Measurements from ENCODE around the gene LRATD1. TPM values are rescaled to one million over a fixed set of nuclear protein-coding genes. Genes with fewer than 3 reads are reported as not detected.

Gene LRATD1
- total and polyA plus RNA-seq, 2 experiments from 2014 or later, result 0.65 to 1.5 TPM

- no peak for DNase-seq (ENCODE audit: low read depth in 1 of 2, low spot score in 1 of 2)
Measured at GRCh38 chr2:14681608-14682007, 49.1 kb downstream of the LRATD1 start.

More at GRCh38 chr2:14681608-14682007, 49.1 kb downstream of the LRATD1 start:
- Histone ChIP-seq H3K4me1 (ENCODE audit: low read depth) (no peaks in the 10 kb centered on the region), H3K9me3 (ENCODE audit: low read depth) (no peaks in the 10 kb centered on the region), H3K36me3 (no peaks in the 10 kb centered on the region), H3K27me3 (no peaks in the 10 kb centered on the region), H3K4me3 (no peak overlapping the region), H3K27ac (no peak overlapping the region)
- TF ChIP-seq, protein P1, sequence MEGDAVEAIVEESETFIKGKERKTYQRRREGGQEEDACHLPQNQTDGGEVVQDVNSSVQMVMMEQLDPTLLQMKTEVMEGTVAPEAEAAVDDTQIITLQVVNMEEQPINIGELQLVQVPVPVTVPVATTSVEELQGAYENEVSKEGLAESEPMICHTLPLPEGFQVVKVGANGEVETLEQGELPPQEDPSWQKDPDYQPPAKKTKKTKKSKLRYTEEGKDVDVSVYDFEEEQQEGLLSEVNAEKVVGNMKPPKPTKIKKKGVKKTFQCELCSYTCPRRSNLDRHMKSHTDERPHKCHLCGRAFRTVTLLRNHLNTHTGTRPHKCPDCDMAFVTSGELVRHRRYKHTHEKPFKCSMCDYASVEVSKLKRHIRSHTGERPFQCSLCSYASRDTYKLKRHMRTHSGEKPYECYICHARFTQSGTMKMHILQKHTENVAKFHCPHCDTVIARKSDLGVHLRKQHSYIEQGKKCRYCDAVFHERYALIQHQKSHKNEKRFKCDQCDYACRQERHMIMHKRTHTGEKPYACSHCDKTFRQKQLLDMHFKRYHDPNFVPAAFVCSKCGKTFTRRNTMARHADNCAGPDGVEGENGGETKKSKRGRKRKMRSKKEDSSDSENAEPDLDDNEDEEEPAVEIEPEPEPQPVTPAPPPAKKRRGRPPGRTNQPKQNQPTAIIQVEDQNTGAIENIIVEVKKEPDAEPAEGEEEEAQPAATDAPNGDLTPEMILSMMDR (IDR thresholded peaks at IDR 0.05; ENCODE audit: low read depth, low read length), result no peak

Measured in cardiac muscle cell (in vitro differentiated cells and primary cell).